Esophagus mucosa (tissue), 1 donor: ENCODE results near the gene MARCKS. TPM values are rescaled to one million over a fixed set of nuclear protein-coding genes. Genes with fewer than 3 reads are reported as not detected.
"Not testable (repeated sequence)": the region's sequence is repeated elsewhere in the genome, so short reads cannot be mapped to it uniquely, and the experiment has no call there.

Source experiments
- ATAC-seq: fragments of 200-7000 bp; cut with Tn5 transposase; one replicate; pipeline ENCODE4 v1.9.1; 2020
- total RNA-seq: library from RNA; stranded (reverse); gene quantifications from one replicate; pipeline ENCODE4 v1.2.4, GENCODE V29; 2023
- donor health status: DM: yes; HTN: yes; CAD: no.

MARCKS gene
- total RNA-seq, 1 donor from 2014 or later: 86.2 TPM

DNA sequence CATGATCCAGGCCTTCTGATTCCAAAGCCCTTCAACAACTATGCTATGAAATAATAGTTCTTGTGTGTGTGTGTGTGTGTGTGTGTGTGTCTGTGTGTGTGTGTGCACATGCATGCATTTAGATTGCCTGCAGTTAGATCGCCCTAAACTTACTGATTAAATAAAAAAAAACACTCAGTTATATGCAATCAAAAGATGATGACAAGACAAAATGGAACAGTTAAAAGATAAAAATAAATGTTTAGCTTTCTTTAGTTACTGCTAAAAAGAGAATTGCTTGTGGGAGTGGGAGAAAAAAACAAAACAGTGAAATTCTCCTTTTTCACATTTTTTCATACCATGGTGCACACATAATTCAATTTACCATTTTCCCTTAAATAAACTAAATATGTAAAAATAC, 29.4 kb downstream of the MARCKS start:
- ATAC-seq: no peak

DNA sequence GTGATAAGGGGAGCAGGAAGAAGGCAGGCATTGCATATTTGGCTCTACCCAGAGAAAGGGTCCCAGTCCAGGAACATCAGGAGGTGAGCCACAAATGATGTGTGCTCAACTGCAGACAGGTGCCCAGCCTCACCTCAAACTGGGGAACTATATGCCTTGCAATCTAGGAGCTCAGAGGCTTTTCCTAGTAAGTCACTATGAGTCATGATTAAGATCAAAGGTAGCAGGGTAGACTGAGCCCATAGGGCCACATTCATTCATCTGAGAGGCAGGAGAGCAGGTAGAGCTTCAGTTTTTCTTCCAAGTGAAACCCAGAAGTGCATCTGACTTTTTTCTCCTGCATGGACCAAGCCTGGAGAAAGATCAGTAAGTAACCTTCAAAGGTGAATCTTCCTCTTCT, 31.3 kb downstream of the MARCKS start:
- ATAC-seq: peak; percentile 72

DNA sequence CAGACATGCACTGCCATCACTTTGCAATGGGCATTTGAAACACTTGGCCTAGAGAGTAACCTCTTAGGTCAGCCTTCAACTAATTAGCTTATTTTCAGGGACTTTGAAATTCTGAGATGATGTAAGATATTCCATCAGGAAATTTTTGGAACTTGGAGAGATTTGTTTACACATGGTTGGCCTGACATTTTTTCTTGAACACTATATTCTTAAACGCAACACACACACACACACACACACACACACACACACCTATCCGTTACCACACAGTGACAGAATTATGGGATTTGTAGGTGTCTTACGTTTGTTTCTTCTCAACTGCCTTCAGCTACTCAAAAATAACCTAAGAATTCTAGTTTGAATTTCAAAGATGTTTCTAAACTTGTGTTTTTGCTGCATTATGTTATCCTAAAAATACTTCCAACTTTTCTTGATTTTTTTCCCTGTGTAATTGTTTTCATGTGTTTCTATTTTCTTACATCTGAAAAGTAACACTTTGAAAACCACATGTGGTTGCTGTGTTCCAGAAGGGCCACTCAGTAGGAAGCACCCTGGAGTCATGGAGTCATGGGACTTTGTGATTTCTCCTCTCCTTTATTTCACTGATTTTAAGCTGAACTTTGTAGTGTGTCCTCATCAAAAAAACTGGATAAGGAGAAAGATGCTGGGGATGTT, 31.9 kb downstream of the MARCKS start:
- no peak for ATAC-seq

DNA sequence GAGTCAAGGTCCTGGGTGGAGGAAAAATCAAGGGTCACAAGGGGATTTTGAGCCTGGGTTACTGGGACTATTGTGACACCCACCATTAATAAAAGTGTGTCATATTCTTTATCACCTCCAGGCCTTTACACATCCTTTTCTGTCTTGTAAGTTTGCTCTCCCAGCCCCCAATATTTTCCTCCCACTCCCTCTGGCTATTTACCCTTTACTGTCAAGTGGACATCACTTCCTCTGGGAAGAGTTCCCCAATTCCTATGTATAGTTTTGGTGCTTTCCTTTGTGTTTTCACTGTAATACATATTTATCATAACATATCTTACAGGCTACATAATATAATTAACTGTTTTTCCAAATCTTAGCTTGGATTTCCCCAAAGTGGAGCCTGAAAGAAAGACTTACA, 36.3 kb downstream of the MARCKS start:
- no peak for ATAC-seq

DNA sequence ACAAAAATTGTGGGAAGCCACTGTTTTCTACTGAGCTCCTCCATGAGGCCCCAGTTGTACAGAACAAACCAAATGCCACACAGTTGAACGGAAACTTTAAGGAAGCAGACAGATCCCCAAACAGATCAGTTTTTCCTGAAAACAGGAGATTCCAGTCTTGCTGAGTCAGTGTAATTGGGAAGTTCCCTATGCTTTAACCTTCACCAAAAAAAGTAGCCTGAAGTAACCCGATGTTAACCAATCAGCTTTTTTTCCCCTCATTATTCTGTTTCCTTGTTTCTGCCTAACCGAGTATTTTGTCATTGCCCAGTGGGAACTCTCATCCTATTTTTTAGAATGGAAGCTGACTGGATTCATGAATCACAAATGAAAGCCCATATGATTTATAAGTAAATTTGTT, 36.7 kb downstream of the MARCKS start:
- ATAC-seq: no peak

DNA sequence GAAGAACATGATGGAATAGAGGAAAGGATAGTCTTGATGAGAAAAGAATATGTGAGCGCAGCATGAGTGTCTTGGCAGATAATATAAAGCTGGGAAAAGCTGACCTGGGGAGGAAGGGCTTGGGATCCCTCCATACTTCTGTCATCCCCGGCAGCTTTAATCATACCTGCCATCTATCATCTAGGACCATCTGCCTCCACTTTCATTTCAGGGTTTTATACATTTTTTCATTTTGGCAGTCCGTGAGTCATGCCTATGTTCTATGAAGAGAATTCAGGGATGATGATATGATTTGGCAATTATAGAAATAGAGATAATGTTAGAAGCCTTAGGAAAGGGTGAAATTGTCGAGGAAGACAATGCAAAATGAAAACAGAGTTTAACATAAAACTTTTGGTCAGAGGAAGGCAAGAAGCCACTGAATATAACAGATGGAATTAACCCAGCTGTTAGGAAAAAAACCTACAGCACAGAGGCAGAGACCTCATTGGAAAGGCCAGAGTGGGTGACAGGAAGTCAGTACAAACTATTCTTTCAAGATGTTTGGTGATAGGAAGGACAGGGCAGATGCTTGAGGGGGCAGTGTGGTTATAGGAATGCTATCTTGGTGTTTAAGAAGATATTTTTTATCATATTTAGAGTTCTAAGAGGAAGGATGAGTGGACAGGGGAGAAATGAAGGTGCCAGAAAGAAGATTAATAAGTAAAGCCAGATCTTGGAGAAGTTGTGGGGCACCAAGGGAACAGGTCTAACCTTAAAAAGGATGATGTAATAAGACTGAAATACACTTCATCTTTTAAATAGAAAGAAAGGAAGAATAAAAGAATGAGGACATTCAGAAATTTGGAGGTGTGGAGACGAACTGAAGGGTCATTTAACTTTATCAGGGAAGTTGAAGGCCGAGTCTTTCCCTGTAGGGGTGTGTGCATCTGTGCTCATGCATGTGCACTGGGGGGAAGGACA, 37.8 kb downstream of the MARCKS start:
- ATAC-seq: no peak

DNA sequence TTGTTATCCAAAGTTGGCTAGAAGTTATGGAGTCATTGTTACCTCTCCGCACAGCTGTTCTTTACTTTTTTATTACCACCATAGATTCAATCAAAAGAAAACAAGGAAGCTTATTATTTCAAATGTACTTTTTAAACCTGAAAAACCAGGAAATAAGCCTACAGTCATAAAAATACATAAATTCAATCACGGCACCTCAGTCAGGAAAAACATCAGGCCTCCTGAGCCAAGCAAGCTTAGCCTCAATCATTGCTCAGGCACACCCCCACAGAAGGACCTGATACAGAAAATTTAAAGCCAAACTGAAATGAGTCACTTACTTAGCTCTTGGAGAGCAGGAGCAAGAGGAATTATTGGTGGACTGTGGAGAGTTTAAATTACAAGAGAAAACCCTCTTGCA, 44.3 kb downstream of the MARCKS start:
- no peak for ATAC-seq

DNA sequence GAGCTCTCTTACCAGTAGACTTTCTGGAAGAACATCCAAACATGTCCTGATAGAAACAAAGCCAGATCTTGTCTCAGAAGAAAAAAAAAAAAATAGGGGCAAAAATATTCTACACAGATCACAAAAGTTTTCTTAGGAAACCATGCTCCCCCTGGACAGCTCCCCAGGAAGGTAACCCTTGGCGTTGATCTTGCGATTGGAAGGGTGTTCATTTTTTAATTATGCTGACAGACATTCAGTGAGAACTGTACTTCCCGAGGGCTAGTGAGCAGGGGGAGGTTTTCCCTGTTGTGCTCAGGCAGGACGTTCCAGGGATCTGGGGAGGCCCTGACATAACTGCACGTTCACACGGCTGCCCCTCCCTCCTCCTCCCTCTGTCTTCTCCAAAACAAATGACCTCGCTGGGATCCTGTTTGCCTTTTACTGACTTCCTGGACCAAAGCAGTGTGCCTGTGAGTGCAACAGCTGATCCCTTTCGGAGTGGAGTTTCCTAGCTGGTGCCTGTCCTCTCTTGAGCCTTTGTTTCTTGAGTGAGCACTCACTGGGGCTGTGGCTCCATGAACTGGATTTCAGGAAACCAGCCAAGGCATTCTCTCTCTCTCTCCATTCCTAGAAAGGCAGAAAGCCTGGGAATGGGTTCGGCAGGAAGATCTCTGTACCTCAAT, 46.7 kb downstream of the MARCKS start:
- ATAC-seq: no peak

DNA sequence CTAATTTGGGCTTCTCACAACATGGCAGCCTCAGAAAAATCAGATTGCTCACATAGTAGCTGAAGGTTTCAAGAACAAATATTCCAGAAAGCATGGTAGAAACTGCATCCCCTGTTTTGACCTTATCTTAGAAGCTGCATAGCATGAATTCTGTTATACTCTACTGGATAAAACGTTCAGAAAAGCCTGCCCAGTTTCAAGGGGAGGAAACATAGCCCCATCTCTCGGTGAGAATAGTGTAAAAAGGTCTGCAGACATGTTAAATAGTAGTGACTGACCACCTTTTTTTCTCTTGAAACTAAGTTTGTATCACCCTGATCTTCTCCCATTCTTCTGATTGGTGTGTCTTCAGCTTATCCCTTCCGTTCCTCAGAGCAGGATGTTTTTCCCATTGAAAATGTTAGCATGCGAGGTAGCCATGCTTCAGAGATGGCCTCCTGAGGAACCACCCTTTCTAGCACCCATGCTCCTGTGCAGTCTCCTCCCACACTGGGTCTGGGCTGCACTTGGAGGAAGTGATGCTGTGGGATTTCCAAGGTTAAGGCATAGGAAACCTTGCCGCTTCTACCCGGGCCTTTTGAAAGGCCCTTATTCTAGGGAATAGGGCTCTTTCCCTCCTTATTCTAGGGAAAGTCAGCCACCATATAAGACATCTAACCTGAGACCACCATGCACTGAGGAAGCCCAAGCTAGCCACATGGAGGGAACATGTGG, 50.1 kb downstream of the MARCKS start:
- no peak for ATAC-seq

DNA sequence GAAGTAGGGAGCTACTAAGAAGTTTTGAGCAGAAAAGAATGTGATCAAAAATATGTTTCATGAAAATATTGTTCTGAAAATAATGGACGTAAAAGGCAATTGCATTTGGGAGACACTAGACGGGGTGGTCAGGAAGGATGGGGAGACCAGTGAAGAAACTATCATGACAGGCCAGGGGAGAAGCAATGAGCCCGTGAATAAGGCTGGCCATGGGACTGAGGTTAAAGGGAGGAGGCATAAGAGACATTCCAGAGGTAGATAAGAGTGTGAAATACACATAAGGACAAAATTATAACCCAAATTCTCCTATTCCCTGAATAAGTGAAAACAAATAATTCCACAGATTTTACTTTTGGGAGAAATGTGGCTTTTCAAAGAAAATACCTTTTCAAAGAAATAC, 51.7 kb downstream of the MARCKS start:
- no peak for ATAC-seq

DNA sequence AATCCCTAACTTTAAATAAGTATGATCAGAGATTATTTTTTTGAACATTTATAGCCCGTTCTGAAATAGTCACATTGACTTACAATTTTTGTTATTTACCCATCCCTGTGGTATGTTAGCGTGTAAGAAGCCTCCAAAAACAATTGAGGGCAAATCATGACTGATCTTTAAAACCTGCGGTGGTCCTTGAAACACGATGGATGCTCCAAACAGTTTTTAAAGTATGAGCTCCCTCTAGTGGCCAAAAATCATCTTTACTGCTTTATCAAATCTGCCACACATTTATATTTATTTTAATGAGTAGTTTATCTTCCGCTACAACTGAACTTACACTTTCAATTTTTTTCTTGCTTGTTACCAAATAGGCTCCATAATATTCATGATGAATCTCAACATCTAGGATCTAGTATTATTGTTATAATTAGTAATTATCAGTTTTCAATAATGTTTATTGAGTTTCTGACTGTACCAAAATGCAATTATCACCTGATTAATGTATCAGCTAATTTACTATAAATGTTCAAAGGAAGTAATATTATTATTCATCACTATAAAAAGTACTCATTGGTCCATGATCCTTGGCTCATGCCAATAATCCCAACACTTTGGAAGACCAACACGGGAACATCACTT, 52.2 kb downstream of the MARCKS start:
- ATAC-seq: no peak

DNA sequence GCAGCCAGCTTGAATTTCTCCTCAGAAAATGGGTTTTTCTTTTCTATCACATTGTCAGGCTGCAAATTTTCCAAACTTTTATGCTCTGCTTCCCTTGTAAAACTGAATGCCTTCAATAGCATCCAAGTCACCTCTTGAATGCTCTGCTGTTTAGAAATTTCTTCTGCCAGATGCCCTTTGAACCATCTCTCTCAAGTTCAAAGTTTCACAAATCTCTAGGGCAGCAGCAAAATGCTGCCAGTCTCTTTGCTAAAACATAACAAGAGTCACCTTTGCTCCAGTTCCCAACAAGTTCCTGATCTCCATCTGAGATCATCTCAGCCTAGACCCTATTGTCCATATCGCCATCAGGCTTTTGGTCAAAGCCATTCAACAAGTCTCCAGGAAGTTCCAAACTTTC, 53.1 kb downstream of the MARCKS start:
- not testable (repeated sequence) for ATAC-seq

Other genes starting within 250 kb of the MARCKS start
- 51.4 TPM for gene HDAC2, start 113.8 kb downstream of the MARCKS start, total RNA-seq